Large intestine (tissue), 3 donors: ENCODE measurements around the gene FOXK2. TPM values are rescaled to one million over a fixed set of nuclear protein-coding genes. Genes with fewer than 3 reads are reported as not detected.
"Not testable (repeated sequence)": the region's sequence is repeated elsewhere in the genome, so short reads cannot be mapped to it uniquely, and the experiment has no call there.

ENCODE experiments used
- DNase-seq, 2 donors: peaks; one replicate each; pipeline versions ENCODE4 v3.0.0 to v3.0.0-alpha.2; 2013
- H3K27ac ChIP-seq: one replicate; pipeline ENCODE4 v1.5.1; 2013; ENCODE audit warnings: low read length
- H3K27me3 ChIP-seq: 2 replicates; pipeline ENCODE4 v1.6.1; 2013; ENCODE audit warnings: low read length; ENCODE audit not compliant: control insufficient read depth, insufficient read depth
- H3K36me3 ChIP-seq: 2 replicates; pipeline ENCODE4 v1.6.1; 2013; ENCODE audit warnings: low read length; ENCODE audit not compliant: control insufficient read depth, insufficient read depth
- H3K4me1 ChIP-seq: one replicate; pipeline ENCODE4 v1.6.1; 2013; ENCODE audit warnings: low read length; ENCODE audit not compliant: control insufficient read depth, insufficient read depth
- H3K4me3 ChIP-seq: one replicate; pipeline ENCODE4 v1.5.1; 2013; ENCODE audit warnings: low read length
- H3K9me3 ChIP-seq: one replicate; pipeline ENCODE4 v1.6.1; 2013; ENCODE audit warnings: mild to moderate bottlenecking, low read depth, low read length, moderate library complexity; ENCODE audit not compliant: control insufficient read depth
- WGBS: methylation state at CpG from one replicate; pipeline ENCODE4 v1.1.5; 2013; ENCODE audit warnings: low lambda C conversion rate; ENCODE audit not compliant: insufficient coverage; 5-methylcytosine and 5-hydroxymethylcytosine counted together
- polyA plus RNA-seq: library from polyadenylated mRNA; unstranded; fragments of 120-200 nt; gene quantifications from one replicate; pipeline ENCODE4 v1.2.1, GENCODE V29; 2013

The FOXK2 gene
- polyA plus RNA-seq, 1 donor: 29.7 TPM

DNA sequence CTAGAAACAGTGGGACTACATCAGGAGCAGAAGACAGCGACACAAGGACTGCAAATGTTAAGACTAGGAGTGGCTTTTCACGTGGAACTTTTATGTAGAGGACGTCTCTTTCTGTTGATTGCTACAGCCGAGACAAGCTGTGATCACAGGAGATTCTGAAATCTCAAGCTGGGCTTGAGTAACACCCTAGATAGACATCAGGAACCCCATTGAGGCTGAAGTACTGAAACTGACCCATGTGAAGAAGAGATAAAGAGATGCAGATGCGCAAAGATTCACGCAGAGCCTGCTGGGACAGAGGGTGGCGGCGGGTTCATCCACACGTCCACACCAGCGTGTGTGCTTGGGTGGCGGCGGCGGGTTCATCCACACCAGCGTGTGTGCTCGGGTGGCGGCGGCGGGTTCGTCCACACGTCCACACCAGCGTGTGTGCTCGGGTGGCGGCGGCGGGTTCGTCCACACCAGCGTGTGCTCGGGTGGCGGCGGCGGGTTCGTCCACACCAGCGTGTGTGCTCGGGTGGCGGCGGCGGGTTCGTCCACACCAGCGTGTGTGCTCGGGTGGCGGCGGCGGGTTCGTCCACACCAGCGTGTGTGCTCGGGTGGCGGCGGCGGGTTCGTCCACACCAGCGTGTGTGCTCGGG is 56.2 kb downstream of the FOXK2 start:
- H3K27ac ChIP-seq, H3K27me3 ChIP-seq, DNase-seq, H3K4me3 ChIP-seq, H3K9me3 ChIP-seq, H3K4me1 ChIP-seq: not testable (repeated sequence)
- peaks cover 52% of the 10 kb centered on the region for H3K36me3 ChIP-seq
- WGBS: no CpG with 5 or more reads among the region's 52 CpGs

DNA sequence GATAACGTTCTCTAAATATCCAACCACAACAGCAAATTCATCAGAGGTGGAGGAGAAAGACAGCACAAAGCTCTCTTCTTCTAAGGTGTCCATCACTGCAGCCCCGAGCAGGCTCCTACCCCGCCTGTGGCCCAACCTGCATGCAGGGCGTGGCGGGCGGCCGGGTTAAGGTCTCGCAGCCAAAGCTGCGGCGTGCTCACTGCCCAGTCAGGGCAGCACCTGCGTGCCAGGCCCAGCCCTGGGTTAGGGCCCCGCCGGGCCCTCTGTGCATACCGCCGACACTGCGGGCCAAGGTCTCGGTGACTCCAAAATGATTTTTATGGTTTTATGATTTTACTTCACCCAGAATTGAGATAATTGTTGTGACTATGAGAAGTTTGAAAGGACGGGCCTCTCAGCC is 57.8 kb downstream of the FOXK2 start:
- no peaks in the 10 kb centered on the region for H3K27me3 ChIP-seq
- H3K36me3 ChIP-seq: peaks cover 44% of the 10 kb centered on the region
- no peak overlapping the region for H3K4me3 ChIP-seq
- H3K9me3 ChIP-seq: peaks cover 3% of the 10 kb centered on the region
- peaks cover 7% of the 10 kb centered on the region for H3K4me1 ChIP-seq
- 60% methylated on average over 1 of the region's 18 CpGs for WGBS
- H3K27ac ChIP-seq: no peak overlapping the region
- DNase-seq: no peak

DNA sequence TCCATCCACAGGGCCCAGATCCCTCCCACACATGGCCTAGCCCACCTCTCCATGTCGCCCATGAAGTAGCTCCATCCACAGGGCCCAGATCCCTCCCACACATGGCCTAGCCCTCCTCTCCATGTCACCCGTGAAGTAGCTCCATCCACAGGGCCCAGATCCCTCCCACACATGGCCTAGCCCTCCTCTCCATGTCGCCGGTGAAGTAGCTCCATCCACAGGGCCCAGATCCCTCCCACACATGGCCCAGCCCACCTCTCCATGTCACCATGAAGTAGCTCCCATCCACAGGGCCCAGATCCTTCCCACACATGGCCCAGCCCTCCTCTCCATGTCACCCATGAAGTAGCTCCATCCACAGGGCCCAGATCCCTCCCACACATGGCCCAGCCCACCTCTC is 60.4 kb downstream of the FOXK2 start:
- H3K4me3 ChIP-seq, H3K27me3 ChIP-seq, DNase-seq, H3K4me1 ChIP-seq, H3K9me3 ChIP-seq, H3K27ac ChIP-seq: not testable (repeated sequence)
- no CpG with 5 or more reads among the region's 4 CpGs for WGBS
- peaks cover 44% of the 10 kb centered on the region for H3K36me3 ChIP-seq

DNA sequence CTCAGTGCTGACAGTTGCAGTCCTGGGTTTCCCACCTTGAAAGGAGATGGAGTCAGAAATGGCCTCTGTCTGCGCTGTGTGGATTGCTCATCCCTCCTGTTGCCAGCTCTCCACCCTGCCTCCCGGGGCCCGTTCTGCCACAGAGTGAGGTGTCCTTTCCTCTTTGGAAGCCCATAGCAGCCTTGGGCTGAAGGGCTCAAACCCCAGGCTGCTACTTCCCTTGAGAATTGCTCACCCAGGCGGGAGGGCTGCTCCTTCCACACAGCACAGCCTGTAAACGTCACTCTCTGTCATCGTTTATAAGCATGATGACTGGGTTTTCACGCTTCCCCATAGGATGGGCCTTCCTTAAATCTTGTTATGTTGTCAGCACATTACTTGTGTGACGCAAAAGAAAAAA is 62.7 kb downstream of the FOXK2 start:
- peaks cover 50% of the 10 kb centered on the region for H3K36me3 ChIP-seq
- peaks cover 2% of the 10 kb centered on the region for H3K9me3 ChIP-seq
- no peak overlapping the region for H3K4me3 ChIP-seq
- no CpG with 5 or more reads among the region's 8 CpGs for WGBS
- DNase-seq: no peak
- H3K4me1 ChIP-seq: peaks cover 5% of the 10 kb centered on the region
- no peaks in the 10 kb centered on the region for H3K27me3 ChIP-seq
- H3K27ac ChIP-seq: no peak overlapping the region

DNA sequence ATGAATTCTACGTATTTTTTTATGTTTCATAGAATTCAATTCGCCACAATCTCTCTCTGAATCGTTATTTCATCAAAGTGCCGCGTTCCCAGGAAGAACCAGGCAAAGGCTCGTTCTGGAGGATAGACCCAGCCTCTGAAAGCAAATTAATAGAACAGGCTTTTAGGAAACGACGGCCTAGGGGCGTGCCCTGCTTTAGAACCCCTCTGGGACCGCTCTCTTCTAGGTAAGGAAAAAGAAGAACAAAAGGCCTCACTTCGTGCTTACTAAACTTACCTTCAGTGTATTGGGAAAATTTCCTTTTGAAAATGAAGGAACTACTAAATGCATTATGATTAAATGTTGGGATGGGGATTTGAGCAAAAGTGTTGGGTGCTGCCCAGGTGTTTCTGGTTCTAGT is 63.2 kb downstream of the FOXK2 start:
- DNase-seq: no peak
- H3K36me3 ChIP-seq: peaks cover 51% of the 10 kb centered on the region
- H3K27me3 ChIP-seq: no peaks in the 10 kb centered on the region
- H3K4me3 ChIP-seq: no peak overlapping the region
- WGBS: 93% methylated on average over 5 of the region's 11 CpGs
- no peaks in the 10 kb centered on the region for H3K4me1 ChIP-seq
- H3K27ac ChIP-seq: no peak overlapping the region
- no peaks in the 10 kb centered on the region for H3K9me3 ChIP-seq

DNA sequence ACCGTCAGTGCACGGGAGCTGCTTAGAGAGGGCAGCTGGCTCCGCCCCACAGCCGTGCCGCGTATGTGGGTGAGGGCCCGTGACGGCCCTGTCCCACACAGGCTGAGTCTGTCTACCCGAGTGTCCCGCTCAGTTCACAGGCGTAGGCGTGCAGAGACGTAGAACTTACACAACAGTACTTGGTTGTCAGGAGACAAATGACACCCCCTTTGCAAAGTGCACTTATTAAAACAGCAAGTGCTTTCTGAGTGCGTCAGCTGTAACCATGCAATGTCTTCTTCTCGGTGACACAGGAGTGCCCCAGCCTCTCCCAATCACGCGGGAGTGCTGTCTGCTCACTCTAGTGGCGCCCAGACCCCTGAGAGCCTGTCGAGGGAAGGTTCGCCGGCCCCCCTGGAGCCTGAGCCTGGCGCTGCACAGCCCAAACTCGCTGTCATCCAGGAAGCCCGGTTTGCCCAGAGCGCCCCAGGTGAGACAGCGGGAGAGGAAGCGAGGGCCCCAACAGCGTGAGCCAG is 64.2 kb downstream of the FOXK2 start:
- H3K27ac ChIP-seq: no peak overlapping the region
- H3K4me3 ChIP-seq: no peak overlapping the region
- H3K9me3 ChIP-seq: no peaks in the 10 kb centered on the region
- no peak for DNase-seq
- no peaks in the 10 kb centered on the region for H3K4me1 ChIP-seq
- no peaks in the 10 kb centered on the region for H3K27me3 ChIP-seq
- H3K36me3 ChIP-seq: peaks cover 55% of the 10 kb centered on the region
- 87% methylated on average over 3 of the region's 28 CpGs for WGBS

DNA sequence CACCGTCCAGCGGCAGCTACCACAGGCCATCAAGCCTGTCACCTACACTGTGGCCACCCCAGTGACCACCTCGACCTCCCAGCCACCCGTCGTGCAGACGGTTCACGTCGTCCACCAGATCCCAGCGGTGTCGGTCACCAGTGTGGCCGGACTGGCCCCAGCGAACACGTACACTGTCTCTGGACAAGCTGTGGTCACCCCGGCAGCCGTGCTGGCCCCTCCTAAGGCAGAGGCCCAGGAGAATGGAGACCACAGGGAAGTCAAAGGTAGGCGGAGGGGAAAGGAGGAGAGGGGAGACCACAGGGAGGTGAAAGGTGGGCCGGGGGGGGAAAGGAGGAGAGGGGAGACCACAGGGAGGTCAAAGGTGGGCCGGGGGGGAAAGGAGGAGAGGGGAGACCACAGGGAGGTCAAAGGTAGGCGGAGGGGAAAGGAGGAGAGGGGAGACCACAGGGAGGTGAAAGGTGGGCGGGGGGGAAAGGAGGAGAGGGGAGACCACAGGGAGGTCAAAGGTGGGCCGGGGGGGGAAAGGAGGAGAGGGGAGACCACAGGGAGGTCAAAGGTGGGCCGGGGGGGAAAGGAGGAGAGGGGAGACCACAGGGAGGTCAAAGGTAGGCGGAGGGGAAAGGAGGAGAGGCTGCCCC is 66.5 kb downstream of the FOXK2 start:
- not testable (repeated sequence) for H3K27me3 ChIP-seq, H3K4me1 ChIP-seq, H3K4me3 ChIP-seq, H3K27ac ChIP-seq, H3K9me3 ChIP-seq
- peak in 1 of 2 donors; percentile 44 for DNase-seq
- peaks cover 54% of the 10 kb centered on the region for H3K36me3 ChIP-seq
- 87% methylated on average over 5 of the region's 23 CpGs for WGBS

DNA sequence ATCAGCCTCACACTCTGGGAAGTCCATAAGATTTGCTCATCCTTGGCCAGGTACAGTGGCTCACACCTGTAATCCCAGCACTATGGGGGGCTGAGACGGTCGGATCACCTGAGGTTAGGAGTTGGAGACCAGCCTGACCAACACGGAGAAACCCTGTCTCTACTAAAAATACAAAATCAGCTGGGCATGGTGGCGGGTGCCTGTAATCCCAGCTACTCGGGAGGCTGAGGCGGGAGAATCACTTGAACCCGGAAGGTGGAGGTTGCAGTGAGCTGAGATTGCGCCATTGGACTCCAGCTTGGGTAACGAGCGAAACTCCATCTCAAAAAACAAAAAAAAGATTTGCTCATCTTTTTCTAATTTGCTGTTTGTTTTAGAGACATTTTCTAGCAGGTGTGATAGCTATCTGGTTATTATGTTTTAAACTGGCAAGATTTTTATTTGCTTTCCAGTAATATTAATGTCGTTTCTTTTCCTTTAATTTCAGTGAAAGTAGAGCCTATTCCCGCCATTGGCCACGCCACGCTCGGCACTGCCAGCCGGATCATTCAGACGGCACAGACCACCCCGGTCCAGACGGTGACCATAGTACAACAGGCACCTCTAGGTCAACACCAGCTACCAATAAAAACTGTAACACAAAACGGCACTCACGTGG is 67.2 kb downstream of the FOXK2 start:
- no peak for DNase-seq
- H3K36me3 ChIP-seq: peaks cover 58% of the 10 kb centered on the region
- no peak overlapping the region for H3K4me3 ChIP-seq
- no peak overlapping the region for H3K27ac ChIP-seq
- H3K4me1 ChIP-seq: no peaks in the 10 kb centered on the region
- no CpG with 5 or more reads among the region's 21 CpGs for WGBS
- H3K27me3 ChIP-seq: no peaks in the 10 kb centered on the region
- H3K9me3 ChIP-seq: no peaks in the 10 kb centered on the region

DNA sequence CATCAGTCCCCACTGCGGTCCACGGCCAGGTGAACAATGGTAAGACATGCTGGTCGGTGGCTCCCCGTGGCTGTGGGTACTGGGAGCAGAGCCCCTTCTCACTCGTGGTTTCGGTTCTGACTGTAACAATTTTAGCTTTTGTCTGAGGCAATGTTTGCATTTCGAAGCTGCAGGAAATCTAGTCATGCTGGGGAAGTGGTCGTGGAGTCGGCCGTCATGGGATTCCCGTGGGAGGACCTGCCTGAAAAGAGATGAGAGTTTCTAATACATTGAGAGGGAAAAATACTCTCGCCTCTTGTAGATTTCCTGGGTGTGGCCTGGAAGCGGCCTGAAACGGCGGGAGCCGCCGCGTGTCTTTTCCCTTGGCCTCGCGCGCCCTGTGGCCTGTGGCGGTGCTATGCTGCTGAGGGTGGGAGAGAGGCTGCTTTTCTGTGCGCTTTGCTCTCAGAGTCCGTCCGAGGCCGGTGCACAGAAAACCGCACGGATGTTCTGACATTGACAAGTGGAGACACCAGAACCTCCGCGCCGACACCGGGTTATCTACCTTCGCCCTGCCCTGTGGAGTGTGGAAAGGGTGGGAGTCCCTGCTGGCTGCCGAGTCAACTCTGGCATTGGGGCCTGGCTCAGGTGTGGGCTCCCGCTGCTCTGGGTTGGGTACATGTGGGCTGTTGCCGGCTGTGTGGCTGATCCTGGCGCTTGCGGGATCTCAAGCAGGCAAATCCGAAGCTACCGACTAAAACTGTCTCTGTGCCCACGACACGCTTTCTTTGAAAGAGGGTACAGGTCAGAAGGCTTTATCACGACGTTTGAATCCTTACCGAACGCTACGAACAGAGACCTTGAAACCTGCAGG is 67.9 kb downstream of the FOXK2 start:
- peaks cover 5% of the 10 kb centered on the region for H3K4me1 ChIP-seq
- H3K4me3 ChIP-seq: no peak overlapping the region
- no peak for DNase-seq
- H3K27me3 ChIP-seq: no peaks in the 10 kb centered on the region
- H3K9me3 ChIP-seq: no peaks in the 10 kb centered on the region
- peaks cover 53% of the 10 kb centered on the region for H3K36me3 ChIP-seq
- no CpG with 5 or more reads among the region's 47 CpGs for WGBS
- H3K27ac ChIP-seq: no peak overlapping the region
